Liver (tissue), 9 donors: ENCODE measurements around the gene TUBA4B. TPM values are rescaled to one million over a fixed set of nuclear protein-coding genes. Genes with fewer than 3 reads are reported as not detected.

Experiments used
- DNase-seq: peaks from one replicate; pipeline ENCODE4 v3.0.0-alpha.2; 2017; ENCODE audit warnings: low spot score
- H3K27ac ChIP-seq, 2 donors: one replicate each; pipeline ENCODE4 v1.7.0; 2013; ENCODE audit warnings: inconsistent platforms in 2 of 2, low read length in 2 of 2, control low read depth in 1 of 2, low read depth in 1 of 2, mild to moderate bottlenecking in 1 of 2
- H3K27me3 ChIP-seq, 4 donors: one replicate each; pipeline versions ENCODE4 v1.6.1 to v1.7.0; 2013; ENCODE audit warnings: low read length in 3 of 4, inconsistent platforms in 1 of 4, mild to moderate bottlenecking in 1 of 4, moderate library complexity in 1 of 4; ENCODE audit not compliant: control insufficient read depth in 4 of 4, insufficient read depth in 4 of 4
- H3K36me3 ChIP-seq, 4 donors: one replicate each; pipeline versions ENCODE4 v1.6.1 to v1.7.0; 2013; ENCODE audit warnings: low read length in 3 of 4, mild to moderate bottlenecking in 3 of 4, low read depth in 1 of 4, moderate library complexity in 1 of 4; ENCODE audit not compliant: control insufficient read depth in 4 of 4, insufficient read depth in 3 of 4
- H3K4me1 ChIP-seq, 4 donors: one replicate each; pipeline versions ENCODE4 v1.6.1 to v1.7.0; 2013; ENCODE audit warnings: low read length in 3 of 4, mild to moderate bottlenecking in 3 of 4, moderate library complexity in 1 of 4; ENCODE audit not compliant: control insufficient read depth in 4 of 4, insufficient read depth in 4 of 4
- H3K4me3 ChIP-seq, 3 donors: one replicate each; pipeline versions ENCODE4 v1.6.1 to v1.7.0; 2013; ENCODE audit warnings: low read length in 3 of 3, control low read depth in 1 of 3, low read depth in 1 of 3, mild to moderate bottlenecking in 1 of 3
- H3K9ac ChIP-seq, 2 donors: one replicate each; pipeline ENCODE4 v1.7.0; 2013; ENCODE audit warnings: low read length in 2 of 2, mild to moderate bottlenecking in 2 of 2, moderate library complexity in 2 of 2, control low read depth in 1 of 2, low read depth in 1 of 2
- H3K9me3 ChIP-seq, 4 donors: one replicate each; pipeline versions ENCODE4 v1.6.1 to v1.7.0; 2013; ENCODE audit warnings: low read length in 3 of 4; ENCODE audit not compliant: control insufficient read depth in 4 of 4
- ATF3 ChIP-seq: IDR thresholded peaks from 2 replicates; pipeline ENCODE4 v1.6.1; 2016; ENCODE audit warnings: antibody characterized with exemption
- CTCF ChIP-seq: fragments of 150-350 bp; IDR thresholded peaks from 2 replicates; pipeline ENCODE4 v1.5.1; 2017; ENCODE audit warnings: improper control_type of control experiment, low read depth, low read length; ENCODE audit not compliant: missing input control
- EGR1 ChIP-seq, 2 donors: IDR thresholded peaks; 2 replicates each; pipeline ENCODE4 v1.6.1; 2016 to 2018; ENCODE audit warnings: antibody characterized with exemption in 2 of 2, low read depth in 2 of 2
- FOXA1 ChIP-seq: IDR thresholded peaks from 2 replicates; pipeline ENCODE4 v1.6.1; 2016; ENCODE audit warnings: antibody characterized with exemption
- FOXA2 ChIP-seq: IDR thresholded peaks from 2 replicates; pipeline ENCODE4 v1.6.1; 2016; ENCODE audit warnings: antibody characterized with exemption
- GABPA ChIP-seq, 2 donors: IDR thresholded peaks in 1 of 2; conservative IDR thresholded peaks in 1 of 2; 2 replicates each; pipeline ENCODE4 v1.6.1; 2016; ENCODE audit warnings: antibody characterized with exemption in 2 of 2, mild to moderate bottlenecking in 1 of 2, moderate library complexity in 1 of 2
- HNF4A ChIP-seq, 2 donors: conservative IDR thresholded peaks; 2 replicates each; pipeline ENCODE4 v1.6.1; 2016; ENCODE audit warnings: antibody characterized with exemption in 2 of 2, mild to moderate bottlenecking in 2 of 2
- HNF4G ChIP-seq: IDR thresholded peaks from 2 replicates; pipeline ENCODE4 v1.6.1; 2016; ENCODE audit warnings: antibody characterized with exemption
- JUND ChIP-seq, 2 donors: IDR thresholded peaks; 2 replicates each; pipeline ENCODE4 v1.6.1; 2016; ENCODE audit warnings: antibody characterized with exemption in 2 of 2
- MAX ChIP-seq: IDR thresholded peaks from 2 replicates; pipeline ENCODE4 v1.6.1; 2016; ENCODE audit warnings: antibody characterized with exemption
- NR2F2 ChIP-seq: IDR thresholded peaks from 2 replicates; pipeline ENCODE4 v1.6.1; 2016; ENCODE audit warnings: antibody characterized with exemption
- RAD21 ChIP-seq, 2 donors: IDR thresholded peaks; 2 replicates each; pipeline ENCODE4 v1.6.1; 2016; ENCODE audit warnings: antibody characterized with exemption in 2 of 2, mild to moderate bottlenecking in 2 of 2
- REST ChIP-seq: IDR thresholded peaks from 2 replicates; pipeline ENCODE4 v1.6.1; 2016; ENCODE audit warnings: antibody characterized with exemption, mild to moderate bottlenecking
- RXRA ChIP-seq, 2 donors: IDR thresholded peaks; 2 replicates each; pipeline ENCODE4 v1.6.1; 2017 to 2018; ENCODE audit warnings: antibody characterized with exemption in 2 of 2, mild to moderate bottlenecking in 1 of 2
- SP1 ChIP-seq: IDR thresholded peaks from 2 replicates; pipeline ENCODE4 v1.6.1; 2018; ENCODE audit warnings: antibody characterized with exemption, mild to moderate bottlenecking
- TAF1 ChIP-seq: conservative IDR thresholded peaks from 2 replicates; pipeline ENCODE4 v1.6.1; 2016; ENCODE audit warnings: antibody characterized with exemption, mild to moderate bottlenecking
- YY1 ChIP-seq: IDR thresholded peaks from 2 replicates; pipeline ENCODE4 v1.6.1; 2016; ENCODE audit warnings: antibody characterized with exemption, mild to moderate bottlenecking
- ZBTB33 ChIP-seq: IDR thresholded peaks from 2 replicates; pipeline ENCODE4 v1.6.1; 2016; ENCODE audit warnings: antibody characterized with exemption
- WGBS: extraction: QIAGEN DNeasy Blood & Tissue Kit; methylation state at CpG from one replicate; pipeline ENCODE4 v1.1.7; 2013; 5-methylcytosine and 5-hydroxymethylcytosine counted together
- polyA plus RNA-seq, 2 donors: library from polyadenylated mRNA; stranded (reverse) in 1 of 2; unstranded in 1 of 2; fragments of 200-250 nt in 1 of 2; fragments of >200 nt in 1 of 2; fragmentation: Nextera tagmentation in 1 of 2; extraction: Ambion mirVana in 1 of 2; gene quantifications; one replicate each; pipeline versions ENCODE4 v1.2.1 to v1.2.3, GENCODE V29; 2013 to 2015
- total RNA-seq, 2 donors: library from RNA; depleted of rRNA; stranded (reverse); fragments of >200 nt; gene quantifications; one replicate each; pipeline ENCODE4 v1.2.3, GENCODE V29; 2014
- donor health status: healthy.
- donor health status: healthy.
- donor health status: healthy.
- donor health status: healthy.
- donor health status: healthy.

TUBA4B gene
- total and polyA plus RNA-seq, 4 donors = 0.08 to 0.20 (median 0.19) TPM; not detected in 1

GRCh38 chr2:219279916-219280516 lies 27.0 kb downstream of the TUBA4B start:
- Histone ChIP-seq H3K4me3 (peak overlapping the region; percentile 44 to 80 (median 72)), H3K27ac (peak overlapping the region; percentile 96 to 98), H3K36me3 (peaks cover 7 to 39% (median 34%) of the 10 kb centered on the region in 4 donors), H3K9me3 (no peaks in the 10 kb centered on the region), H3K9ac (peak overlapping the region; percentile 50 to 94), H3K4me1 (peaks cover 7 to 24% (median 14%) of the 10 kb centered on the region in 4 donors), H3K27me3 (no peaks in the 10 kb centered on the region)
- peak; percentile 60 for DNase-seq
- TF ChIP-seq CTCF = no peak
- no peak for TF ChIP-seq ATF3
- no peak for TF ChIP-seq REST
- no peak for TF ChIP-seq NR2F2
- TF ChIP-seq HNF4G = no peak
- TF ChIP-seq GABPA (IDR thresholded peaks at IDR 0.05 in 1 of 2, conservative IDR thresholded peaks at IDR 0.05 in 1 of 2) = no peak
- TF ChIP-seq SP1 = no peak
- no peak for TF ChIP-seq RAD21 (IDR thresholded peaks at IDR 0.05)
- no peak for TF ChIP-seq YY1
- no peak for TF ChIP-seq RXRA (IDR thresholded peaks at IDR 0.05)
- no peak for TF ChIP-seq FOXA1
- TF ChIP-seq ZBTB33 = no peak
- no peak for TF ChIP-seq JUND (IDR thresholded peaks at IDR 0.05)
- TF ChIP-seq EGR1 (IDR thresholded peaks at IDR 0.05; ENCODE audit: low read depth in 2 of 2) = no peak
- no peak for TF ChIP-seq FOXA2
- no peak for TF ChIP-seq HNF4A (conservative IDR thresholded peaks at IDR 0.05)
- TF ChIP-seq MAX = no peak
- TF ChIP-seq TAF1 = no peak
- WGBS = 59% methylated on average over 12 of the region's 12 CpGs
